ENCODE measurements around the gene SORL1-AS1.

SORL1-AS1 gene

GRCh38 chr11:121452609-121453150 is at the start of gene SORL1-AS1:
TSS of gene SORL1-AS1 (minus strand) at chr11:121452967.
- peak within 1 kb of the TSS; percentile 49 for H3K27ac ChIP-seq (ENCODE audit: low read length)
- peak within 1 kb of the TSS; percentile 92 for H3K4me3 ChIP-seq (ENCODE audit: low read length)
- no peaks in the 10 kb centered on the region for H3K9me3 ChIP-seq (ENCODE audit: control insufficient read depth, low read depth, low read length)
- H3K27me3 ChIP-seq (ENCODE audit: control insufficient read depth, insufficient read depth, low read length): peaks cover 12% of the 10 kb centered on the region
- H3K9ac ChIP-seq (ENCODE audit: low read length): peak within 1 kb of the TSS; percentile 80
- H3K4me1 ChIP-seq (ENCODE audit: control insufficient read depth, low read depth, low read length): peaks cover 22% of the 10 kb centered on the region
- H3K36me3 ChIP-seq (ENCODE audit: control insufficient read depth, low read depth, low read length): no peaks in the 10 kb centered on the region

GRCh38 chr11:121500717-121501116 is 48.0 kb upstream of the SORL1-AS1 start:
- Histone ChIP-seq H3K36me3 (ENCODE audit: control insufficient read depth, low read depth, low read length) (peaks cover 31% of the 10 kb centered on the region), H3K9ac (ENCODE audit: low read length) (no peak overlapping the region), H3K4me3 (ENCODE audit: low read length) (no peak overlapping the region), H3K27me3 (ENCODE audit: control insufficient read depth, insufficient read depth, low read length) (no peaks in the 10 kb centered on the region), H3K9me3 (ENCODE audit: control insufficient read depth, low read depth, low read length) (peaks cover 3% of the 10 kb centered on the region), H3K27ac (ENCODE audit: low read length) (no peak overlapping the region), H3K4me1 (ENCODE audit: control insufficient read depth, low read depth, low read length) (peaks cover 9% of the 10 kb centered on the region)

- no peaks in the 10 kb centered on the region for H3K9me3 ChIP-seq (ENCODE audit: control insufficient read depth, low read depth, low read length)
- H3K27ac ChIP-seq (ENCODE audit: low read length): no peak overlapping the region
- no peaks in the 10 kb centered on the region for H3K27me3 ChIP-seq (ENCODE audit: control insufficient read depth, insufficient read depth, low read length)
- H3K4me1 ChIP-seq (ENCODE audit: control insufficient read depth, low read depth, low read length): peaks cover 9% of the 10 kb centered on the region
- H3K4me3 ChIP-seq (ENCODE audit: low read length): no peak overlapping the region
- peaks cover 29% of the 10 kb centered on the region for H3K36me3 ChIP-seq (ENCODE audit: control insufficient read depth, low read depth, low read length)
- no peak overlapping the region for H3K9ac ChIP-seq (ENCODE audit: low read length)
Measured at GRCh38 chr11:121500275-121500674, 47.5 kb upstream of the SORL1-AS1 start.

GRCh38 chr11:121499405-121499804 is 46.6 kb upstream of the SORL1-AS1 start:
- Histone ChIP-seq H3K4me3 (ENCODE audit: low read length) (no peak overlapping the region), H3K9ac (ENCODE audit: low read length) (no peak overlapping the region), H3K27me3 (ENCODE audit: control insufficient read depth, insufficient read depth, low read length) (no peaks in the 10 kb centered on the region), H3K9me3 (ENCODE audit: control insufficient read depth, low read depth, low read length) (no peaks in the 10 kb centered on the region), H3K36me3 (ENCODE audit: control insufficient read depth, low read depth, low read length) (peaks cover 29% of the 10 kb centered on the region), H3K27ac (ENCODE audit: low read length) (no peak overlapping the region), H3K4me1 (ENCODE audit: control insufficient read depth, low read depth, low read length) (peaks cover 14% of the 10 kb centered on the region)

- H3K36me3 ChIP-seq (ENCODE audit: control insufficient read depth, low read depth, low read length): peaks cover 29% of the 10 kb centered on the region
- peaks cover 22% of the 10 kb centered on the region for H3K4me1 ChIP-seq (ENCODE audit: control insufficient read depth, low read depth, low read length)
- no peaks in the 10 kb centered on the region for H3K9me3 ChIP-seq (ENCODE audit: control insufficient read depth, low read depth, low read length)
- no peak overlapping the region for H3K27ac ChIP-seq (ENCODE audit: low read length)
- no peaks in the 10 kb centered on the region for H3K27me3 ChIP-seq (ENCODE audit: control insufficient read depth, insufficient read depth, low read length)
- no peak overlapping the region for H3K4me3 ChIP-seq (ENCODE audit: low read length)
- H3K9ac ChIP-seq (ENCODE audit: low read length): no peak overlapping the region
Measured at GRCh38 chr11:121497176-121497998, 44.6 kb upstream of the SORL1-AS1 start.

GRCh38 chr11:121494355-121495099 is 41.8 kb upstream of the SORL1-AS1 start:
- H3K4me3 ChIP-seq (ENCODE audit: low read length): no peak overlapping the region

GRCh38 chr11:121489823-121490222 is 37.1 kb upstream of the SORL1-AS1 start:
- Histone ChIP-seq H3K36me3 (ENCODE audit: control insufficient read depth, low read depth, low read length) (peaks cover 19% of the 10 kb centered on the region), H3K9me3 (ENCODE audit: control insufficient read depth, low read depth, low read length) (no peaks in the 10 kb centered on the region), H3K9ac (ENCODE audit: low read length) (no peak overlapping the region), H3K27me3 (ENCODE audit: control insufficient read depth, insufficient read depth, low read length) (no peaks in the 10 kb centered on the region), H3K27ac (ENCODE audit: low read length) (no peak overlapping the region), H3K4me3 (ENCODE audit: low read length) (no peak overlapping the region), H3K4me1 (ENCODE audit: control insufficient read depth, low read depth, low read length) (peaks cover 12% of the 10 kb centered on the region)

More at GRCh38 chr11:121494355-121495099, 41.8 kb upstream of the SORL1-AS1 start:
- peaks cover 26% of the 10 kb centered on the region for H3K36me3 ChIP-seq (ENCODE audit: control insufficient read depth, low read depth, low read length)
- no peaks in the 10 kb centered on the region for H3K9me3 ChIP-seq (ENCODE audit: control insufficient read depth, low read depth, low read length)
- no peak overlapping the region for H3K27ac ChIP-seq (ENCODE audit: low read length)
- no peaks in the 10 kb centered on the region for H3K27me3 ChIP-seq (ENCODE audit: control insufficient read depth, insufficient read depth, low read length)
- no peak overlapping the region for H3K9ac ChIP-seq (ENCODE audit: low read length)
- H3K4me1 ChIP-seq (ENCODE audit: control insufficient read depth, low read depth, low read length): peaks cover 22% of the 10 kb centered on the region

- Histone ChIP-seq H3K9ac (ENCODE audit: low read length) (no peak overlapping the region), H3K27ac (ENCODE audit: low read length) (no peak overlapping the region), H3K4me3 (ENCODE audit: low read length) (no peak overlapping the region), H3K4me1 (ENCODE audit: control insufficient read depth, low read depth, low read length) (peaks cover under 1% of the 10 kb centered on the region), H3K9me3 (ENCODE audit: control insufficient read depth, low read depth, low read length) (no peaks in the 10 kb centered on the region), H3K36me3 (ENCODE audit: control insufficient read depth, low read depth, low read length) (peaks cover 19% of the 10 kb centered on the region), H3K27me3 (ENCODE audit: control insufficient read depth, insufficient read depth, low read length) (no peaks in the 10 kb centered on the region)
Measured at GRCh38 chr11:121488641-121489040, 35.9 kb upstream of the SORL1-AS1 start.

GRCh38 chr11:121488170-121488569 is 35.4 kb upstream of the SORL1-AS1 start:
- Histone ChIP-seq H3K9me3 (ENCODE audit: control insufficient read depth, low read depth, low read length) (no peaks in the 10 kb centered on the region), H3K27ac (ENCODE audit: low read length) (no peak overlapping the region), H3K4me1 (ENCODE audit: control insufficient read depth, low read depth, low read length) (peaks cover 2% of the 10 kb centered on the region), H3K36me3 (ENCODE audit: control insufficient read depth, low read depth, low read length) (peaks cover 19% of the 10 kb centered on the region), H3K27me3 (ENCODE audit: control insufficient read depth, insufficient read depth, low read length) (no peaks in the 10 kb centered on the region), H3K9ac (ENCODE audit: low read length) (no peak overlapping the region), H3K4me3 (ENCODE audit: low read length) (no peak overlapping the region)

- Histone ChIP-seq H3K27ac (ENCODE audit: low read length) (no peak overlapping the region), H3K4me1 (ENCODE audit: control insufficient read depth, low read depth, low read length) (peaks cover 5% of the 10 kb centered on the region), H3K9ac (ENCODE audit: low read length) (no peak overlapping the region), H3K4me3 (ENCODE audit: low read length) (no peak overlapping the region), H3K27me3 (ENCODE audit: control insufficient read depth, insufficient read depth, low read length) (no peaks in the 10 kb centered on the region), H3K36me3 (ENCODE audit: control insufficient read depth, low read depth, low read length) (peaks cover 19% of the 10 kb centered on the region), H3K9me3 (ENCODE audit: control insufficient read depth, low read depth, low read length) (no peaks in the 10 kb centered on the region)
Measured at GRCh38 chr11:121487191-121487590, 34.4 kb upstream of the SORL1-AS1 start.

GRCh38 chr11:121486054-121486453 is 33.3 kb upstream of the SORL1-AS1 start:
- no peak overlapping the region for H3K27ac ChIP-seq (ENCODE audit: low read length)
- no peak overlapping the region for H3K4me3 ChIP-seq (ENCODE audit: low read length)
- H3K4me1 ChIP-seq (ENCODE audit: control insufficient read depth, low read depth, low read length): peaks cover 5% of the 10 kb centered on the region
- peaks cover 19% of the 10 kb centered on the region for H3K36me3 ChIP-seq (ENCODE audit: control insufficient read depth, low read depth, low read length)
- no peaks in the 10 kb centered on the region for H3K9me3 ChIP-seq (ENCODE audit: control insufficient read depth, low read depth, low read length)
- H3K27me3 ChIP-seq (ENCODE audit: control insufficient read depth, insufficient read depth, low read length): no peaks in the 10 kb centered on the region
- H3K9ac ChIP-seq (ENCODE audit: low read length): no peak overlapping the region
